GM18907 (cell line): Measurements from ENCODE around the gene STK11IP.

Source experiments
- ATAC-seq: cut with Tn5 transposase; IDR thresholded peaks from one replicate; pipeline ENCODE4 v1.9.1; 2021; ENCODE audit warnings: mild to moderate bottlenecking, moderate library complexity; ENCODE audit not compliant: unreplicated experiment

The STK11IP gene

DNA sequence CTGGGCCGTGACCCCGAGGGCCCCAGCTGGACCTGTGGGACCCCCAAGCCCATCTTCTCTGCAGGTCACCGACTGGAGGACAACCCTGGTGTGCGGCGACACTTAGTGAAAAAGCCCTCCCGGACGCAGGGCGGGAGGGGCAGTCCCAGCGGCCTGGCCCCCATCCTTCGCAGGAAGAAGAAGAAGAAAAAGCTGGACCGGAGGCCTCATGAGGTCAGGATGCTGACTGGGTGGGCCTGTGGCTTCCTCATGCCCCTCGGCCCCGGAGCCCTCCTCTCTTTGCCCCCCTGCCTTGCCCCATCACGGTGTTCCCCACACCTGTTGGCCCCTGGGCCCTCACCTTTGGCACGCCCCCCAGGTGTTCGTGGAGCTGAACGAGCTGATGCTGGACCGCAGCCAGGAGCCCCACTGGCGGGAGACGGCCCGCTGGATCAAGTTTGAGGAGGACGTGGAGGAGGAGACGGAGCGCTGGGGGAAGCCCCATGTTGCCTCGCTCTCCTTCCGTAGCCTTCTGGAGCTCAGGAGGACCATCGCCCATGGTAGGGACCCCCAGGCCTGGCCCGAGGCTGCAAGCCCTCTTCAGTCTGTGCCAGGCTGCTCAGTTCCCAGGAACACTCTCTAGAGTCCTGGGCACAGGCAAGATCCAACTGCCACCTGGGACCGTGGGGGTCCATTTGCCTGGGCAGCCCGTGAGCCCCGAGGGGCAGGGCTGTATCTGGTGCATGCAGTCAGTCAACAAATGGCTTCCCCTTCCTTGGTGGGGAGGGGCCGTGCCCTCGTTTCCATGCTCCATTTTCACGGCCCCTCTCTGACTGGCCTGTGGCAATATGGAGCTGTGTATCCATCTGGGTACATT is 34.5 kb downstream of the STK11IP start:
- no peak for ATAC-seq

DNA sequence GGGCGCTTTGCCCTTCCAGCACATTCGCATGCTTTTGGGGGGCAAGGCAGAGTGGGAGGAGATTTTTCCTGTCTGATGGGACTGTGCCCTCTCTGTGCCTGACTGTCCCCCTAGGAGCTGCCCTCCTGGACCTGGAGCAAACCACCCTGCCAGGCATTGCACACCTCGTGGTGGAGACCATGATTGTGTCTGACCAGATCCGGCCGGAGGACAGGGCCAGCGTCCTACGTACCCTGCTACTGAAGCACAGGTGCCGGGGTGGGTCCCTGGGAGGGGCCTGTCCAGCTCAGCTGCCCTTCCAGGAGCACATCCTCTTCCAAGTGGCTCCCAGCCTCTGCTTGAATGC is 35.1 kb downstream of the STK11IP start:
- no peak for ATAC-seq

GRCh38 chr2:219633276-219634065 is 35.8 kb downstream of the STK11IP start:
- ATAC-seq: no peak

GRCh38 chr2:219634171-219634940 is 36.7 kb downstream of the STK11IP start:
- ATAC-seq: no peak

- ATAC-seq: no peak
Observed at GRCh38 chr2:219634951-219635751, 37.5 kb downstream of the STK11IP start.

GRCh38 chr2:219636144-219636915 is 38.7 kb downstream of the STK11IP start:
- no peak for ATAC-seq

- no peak for ATAC-seq
Observed at GRCh38 chr2:219636941-219637841, 39.5 kb downstream of the STK11IP start.

GRCh38 chr2:219637842-219638185 is 40.2 kb downstream of the STK11IP start:
- no peak for ATAC-seq

DNA sequence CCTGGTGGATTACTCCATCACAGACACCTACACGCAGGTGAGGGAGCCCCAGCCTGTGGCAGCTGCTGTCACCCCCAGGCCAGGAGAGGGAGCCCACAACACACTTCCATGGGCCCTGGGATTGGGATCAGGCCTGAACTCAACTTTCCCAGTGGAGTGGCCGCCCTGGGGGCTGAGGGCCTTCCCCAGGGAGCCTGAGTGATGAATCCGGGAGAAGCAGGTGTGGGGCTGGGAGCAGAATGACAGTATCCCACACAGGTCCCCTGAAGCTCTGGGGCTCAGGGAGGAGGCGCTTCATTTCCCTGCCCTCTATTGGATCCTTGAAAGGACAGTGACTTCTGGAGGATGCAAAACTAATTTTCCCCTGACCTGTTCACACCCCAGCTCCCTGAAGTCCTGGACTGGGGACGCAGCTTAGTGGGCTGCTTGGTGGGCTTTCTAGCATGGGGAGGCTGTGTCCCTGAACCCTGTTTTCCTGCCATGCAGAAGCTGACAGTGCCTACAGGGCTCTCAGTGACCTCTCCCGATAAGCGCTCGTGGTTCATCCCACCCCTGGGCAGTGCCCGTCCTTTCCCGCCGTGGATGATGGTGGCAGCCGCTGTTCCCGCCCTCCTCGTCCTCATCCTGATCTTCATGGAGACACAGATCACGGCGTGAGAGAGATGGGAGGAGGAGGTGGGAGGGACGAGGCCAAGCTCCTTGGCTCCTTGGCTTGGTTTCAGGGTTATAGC is 40.7 kb downstream of the STK11IP start:
- ATAC-seq: no peak

DNA sequence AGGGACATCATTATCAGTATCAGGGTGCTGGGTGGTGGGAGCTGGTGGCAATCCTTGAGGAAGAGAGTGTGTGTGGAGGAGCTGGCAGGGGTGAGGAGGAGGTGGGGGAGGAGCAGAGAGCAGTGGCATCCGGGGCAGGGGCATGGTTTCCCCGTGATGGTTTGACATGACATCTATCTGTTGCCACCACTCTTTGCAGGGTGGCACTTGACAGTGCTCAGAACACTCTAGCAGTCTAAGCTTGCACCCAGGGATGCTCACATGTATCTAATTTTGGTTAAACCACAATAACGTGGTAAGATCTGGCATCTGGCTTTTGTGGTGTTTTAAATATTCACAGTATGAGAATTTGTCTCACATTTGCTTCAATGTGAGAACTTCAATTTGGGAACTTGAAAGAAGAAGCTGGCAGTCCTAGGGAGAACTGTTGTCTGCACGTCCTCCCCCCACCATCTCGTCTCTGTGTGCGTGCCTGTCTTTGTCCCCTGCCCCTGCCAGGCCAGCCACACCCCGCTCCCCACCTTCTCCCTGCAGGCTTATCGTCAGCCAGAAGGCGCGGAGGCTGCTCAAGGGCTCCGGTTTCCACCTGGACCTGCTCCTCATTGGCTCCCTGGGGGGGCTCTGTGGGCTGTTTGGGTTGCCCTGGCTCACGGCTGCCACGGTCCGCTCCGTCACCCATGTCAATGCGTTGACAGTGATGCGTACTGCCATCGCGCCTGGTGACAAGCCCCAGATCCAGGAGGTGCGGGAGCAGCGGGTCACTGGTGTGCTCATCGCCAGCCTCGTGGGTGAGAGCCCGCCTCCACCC is 41.5 kb downstream of the STK11IP start:
- no peak for ATAC-seq

DNA sequence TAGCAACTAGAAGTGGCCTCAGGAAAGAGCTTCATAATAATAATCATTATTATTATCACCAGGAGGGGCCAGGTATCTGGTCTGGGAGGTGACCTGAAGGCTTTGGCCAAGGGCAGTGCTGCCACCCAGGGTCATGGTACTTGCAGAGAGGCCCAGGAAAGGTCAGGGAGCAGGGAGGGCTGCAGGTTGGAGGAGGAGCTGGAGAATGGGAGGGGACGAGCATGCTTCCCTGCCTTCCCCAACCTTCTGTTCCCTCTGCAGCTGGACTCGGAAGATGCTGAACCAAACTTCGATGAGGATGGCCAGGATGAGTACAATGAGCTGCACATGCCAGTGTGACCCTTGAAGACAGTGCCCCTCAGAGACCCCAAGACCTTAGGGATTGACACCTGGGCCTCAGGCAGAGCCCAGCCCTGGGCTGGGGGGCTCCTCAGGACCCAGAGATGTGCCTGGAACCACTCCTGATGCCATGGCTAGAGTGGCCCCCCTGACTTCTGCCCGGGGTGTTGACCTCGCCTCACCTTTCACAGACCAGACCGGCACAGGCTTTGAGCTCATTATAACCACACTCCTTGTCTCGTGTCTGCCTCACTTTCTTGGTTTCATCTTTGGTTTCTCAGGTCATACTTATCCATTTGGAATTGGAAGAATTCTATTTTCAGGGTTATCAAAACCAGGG is 43.9 kb downstream of the STK11IP start:
- ATAC-seq: no peak

- ATAC-seq: no peak
Observed at GRCh38 chr2:219642069-219642454, 44.4 kb downstream of the STK11IP start.

DNA sequence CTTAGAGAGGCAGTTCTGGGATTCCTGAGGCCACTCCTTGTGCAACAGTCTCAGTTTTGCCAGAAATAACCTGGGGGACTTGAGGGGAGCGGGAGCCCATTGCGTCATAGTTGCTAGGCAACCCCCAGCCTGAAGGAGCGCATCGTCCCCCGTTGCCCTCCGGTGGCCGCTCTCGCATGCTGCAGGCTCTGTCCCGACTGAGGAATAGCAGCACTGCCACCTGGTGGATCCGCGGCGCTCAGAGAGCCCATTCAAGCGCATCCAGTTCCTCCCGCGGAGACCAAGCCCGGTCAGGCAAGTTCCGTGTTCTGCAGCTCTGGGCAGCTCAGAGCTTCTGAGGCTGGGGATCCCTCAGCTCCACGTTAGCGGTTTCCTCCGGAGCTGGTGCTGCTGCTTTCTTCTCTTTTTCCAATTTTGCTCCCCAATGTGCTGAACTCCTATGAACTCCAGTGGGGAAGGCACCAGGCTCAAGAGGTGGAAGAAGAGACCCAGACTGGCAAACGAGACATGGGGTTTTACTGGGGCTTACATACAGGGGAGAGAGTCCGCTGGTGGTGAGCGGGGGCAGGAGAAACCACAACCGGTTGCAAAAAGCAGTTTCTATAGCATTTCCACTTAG is 44.9 kb downstream of the STK11IP start:
- peak; percentile 98 for ATAC-seq

DNA sequence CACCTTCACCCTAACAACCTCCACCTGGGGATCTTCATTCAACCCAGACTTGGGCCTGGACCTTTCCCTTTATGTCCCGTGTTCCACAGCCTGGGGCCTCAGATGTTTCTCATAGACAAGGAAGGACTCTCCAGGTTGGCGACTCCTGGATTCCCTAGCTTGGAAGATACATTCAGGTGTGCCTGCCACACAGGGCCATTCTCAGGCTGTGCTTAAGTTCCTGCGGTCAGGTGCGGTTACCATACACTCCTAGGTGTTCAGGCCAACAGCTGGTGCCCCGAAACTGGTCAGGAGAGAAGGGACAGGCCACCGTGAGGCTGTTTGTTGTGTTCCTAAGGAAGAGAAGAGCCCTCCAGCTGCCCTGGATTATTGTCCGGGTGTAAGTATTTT is 45.4 kb downstream of the STK11IP start:
- ATAC-seq: no peak

DNA sequence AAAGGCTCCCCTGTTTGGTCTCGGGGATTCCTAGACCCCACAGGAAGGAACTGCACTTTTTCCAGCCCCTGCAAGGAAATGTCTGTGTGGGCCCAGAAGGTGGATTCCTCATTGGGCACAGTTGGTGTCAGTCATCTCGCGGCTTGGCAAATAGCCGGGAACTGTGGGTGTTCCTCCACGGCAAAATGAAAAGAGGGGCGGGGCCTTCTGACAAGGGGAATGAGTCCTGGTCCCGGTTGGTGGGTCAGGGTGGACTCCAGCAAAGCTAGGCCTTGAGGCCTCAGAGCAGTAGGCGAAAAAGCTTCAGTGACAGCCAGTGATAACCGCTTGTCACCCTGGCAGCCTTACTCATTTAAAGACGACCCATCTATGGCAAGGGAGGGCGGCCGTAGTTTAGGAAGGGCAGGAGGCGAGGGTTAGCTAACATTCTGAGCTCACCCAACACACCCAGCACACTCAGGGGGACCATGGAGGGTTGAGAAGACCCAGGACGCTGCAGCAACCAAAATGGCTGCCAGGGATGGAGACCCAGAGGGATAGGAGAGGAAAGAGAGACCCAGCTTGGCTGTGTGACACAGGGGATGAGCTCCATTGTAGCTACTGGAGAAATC is 46.2 kb downstream of the STK11IP start:
- ATAC-seq: no peak

DNA sequence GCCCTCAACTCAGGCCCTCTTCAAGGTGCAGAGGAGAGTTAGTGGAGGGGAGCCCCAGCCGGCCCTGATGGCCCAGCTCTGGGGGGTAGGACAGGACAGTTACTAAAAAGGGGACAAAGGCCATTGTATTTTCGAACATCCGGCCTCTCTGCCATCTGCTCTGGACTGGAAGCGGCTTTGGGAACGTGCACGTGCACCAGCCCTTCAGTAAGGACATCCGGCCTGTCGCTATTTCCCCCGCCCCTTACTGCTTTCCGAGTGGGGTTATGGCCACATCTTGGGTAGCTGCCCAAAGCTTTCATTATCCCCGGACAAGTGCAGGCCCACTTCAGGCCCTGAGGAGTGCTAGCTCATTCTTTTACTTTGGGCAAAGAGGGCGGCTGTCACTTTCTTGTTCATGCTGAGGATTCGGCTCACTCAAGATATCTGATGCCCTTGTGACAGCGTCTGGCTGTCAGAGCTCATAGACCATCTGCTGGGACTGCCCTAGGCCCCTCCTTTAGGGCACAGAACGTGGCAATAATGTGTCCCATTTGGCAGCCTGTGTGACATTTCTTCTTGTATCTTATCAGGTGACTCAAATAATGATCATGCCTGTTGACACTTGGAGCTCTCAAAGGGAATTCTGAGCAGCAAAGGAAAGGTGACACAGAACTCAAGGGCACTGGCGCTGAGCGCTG is 47.3 kb downstream of the STK11IP start:
- no peak for ATAC-seq
